Measurements from ENCODE around the gene LAMB4. TPM values are rescaled to one million over a fixed set of nuclear protein-coding genes. Genes with fewer than 3 reads are reported as not detected.

The LAMB4 gene
- polyA plus RNA-seq, 2 of the 4 experiments (the other 2 are of a cell fraction): 0.13 to 0.19 TPM

DNA sequence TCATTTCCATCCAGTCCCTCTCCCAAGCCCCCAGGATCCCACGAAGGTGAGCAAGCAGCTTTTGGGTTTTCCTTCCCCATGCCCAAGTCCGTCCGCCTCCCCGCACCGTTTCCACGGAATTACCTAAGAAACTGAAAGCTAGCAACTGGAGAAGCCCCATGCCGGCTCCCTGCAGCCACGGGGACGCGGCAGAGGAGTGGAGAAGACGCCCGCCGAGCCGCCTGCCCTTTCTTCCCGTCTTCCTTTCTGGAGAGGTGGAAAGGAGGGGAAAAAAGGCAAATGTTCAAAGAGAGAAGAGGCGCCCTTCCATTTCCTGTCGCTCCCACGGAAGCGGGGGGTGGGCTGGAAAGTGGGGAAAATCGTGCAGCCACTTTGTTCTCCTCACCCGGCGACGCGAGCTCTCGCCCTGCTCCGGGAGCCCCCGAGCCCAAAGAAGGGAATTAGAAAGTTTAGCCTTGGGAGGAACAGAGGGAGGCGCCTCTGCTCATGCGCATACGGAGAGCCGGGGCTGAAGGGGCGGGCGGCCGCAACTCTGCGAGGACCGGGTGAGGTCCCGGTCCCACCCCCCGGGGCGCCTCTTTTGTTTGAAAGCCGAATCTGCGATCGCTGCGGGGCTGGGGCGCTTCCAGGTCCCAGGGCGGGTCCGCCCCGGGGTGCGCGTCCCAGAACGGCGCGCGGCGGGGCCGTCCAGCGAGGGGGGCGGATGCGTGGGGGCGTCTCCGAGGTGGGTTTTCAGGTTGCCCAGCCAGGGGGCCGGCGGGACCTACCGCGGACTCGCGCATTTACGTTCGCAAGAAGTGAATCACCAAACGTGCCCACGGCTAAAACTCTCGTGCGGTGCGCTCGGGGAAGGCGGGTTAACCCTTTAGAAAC is 127.2 kb downstream of the LAMB4 start, which contains the start of gene LAMB1 (continued):
- TF ChIP-seq, protein P1, sequence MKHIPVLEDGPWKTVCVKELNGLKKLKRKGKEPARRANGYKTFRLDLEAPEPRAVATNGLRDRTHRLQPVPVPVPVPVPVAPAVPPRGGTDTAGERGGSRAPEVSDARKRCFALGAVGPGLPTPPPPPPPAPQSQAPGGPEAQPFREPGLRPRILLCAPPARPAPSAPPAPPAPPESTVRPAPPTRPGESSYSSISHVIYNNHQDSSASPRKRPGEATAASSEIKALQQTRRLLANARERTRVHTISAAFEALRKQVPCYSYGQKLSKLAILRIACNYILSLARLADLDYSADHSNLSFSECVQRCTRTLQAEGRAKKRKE (CRISPR knock-in tag; IDR thresholded peaks at IDR 0.05; ENCODE audit: low read depth): no peak
- TF ChIP-seq RCOR1 (IDR thresholded peaks at IDR 0.05; ENCODE audit: low read depth, low read length) (no peak), POLR2AphosphoS2 (conservative IDR thresholded peaks at IDR 0.05; ENCODE audit: low read length) (no peak), EHF (CRISPR knock-in tag; IDR thresholded peaks at IDR 0.05) (no peak), HOXB5 (CRISPR knock-in tag; IDR thresholded peaks at IDR 0.05) (no peak), ZNF302 (CRISPR knock-in tag; IDR thresholded peaks at IDR 0.05) (no peak), CEBPB (IDR thresholded peaks at IDR 0.05) (0 out of 4 replicates have a peak, but pooled peaks of 1 of the 2 experiments have one; percentile 18), KDM1A (IDR thresholded peaks at IDR 0.05; ENCODE audit: low read depth) (no peak), SREBF2 (IDR thresholded peaks at IDR 0.05) (no peak), CHD2 (IDR thresholded peaks at IDR 0.05; ENCODE audit: low read length, partially characterized antibody) (no peak), ZC3H11A (IDR thresholded peaks at IDR 0.05) (no peak), MAFK (IDR thresholded peaks at IDR 0.05; ENCODE audit: partially characterized antibody) (no peak), EP300 (IDR thresholded peaks at IDR 0.05) (peak in 1 of 2 experiments; percentile 59; a peak in 2 of 5 replicates), MYC (IDR thresholded peaks at IDR 0.05; ENCODE audit: borderline replicate concordance, low read length) (no peak)
- TF ChIP-seq, protein P2, sequence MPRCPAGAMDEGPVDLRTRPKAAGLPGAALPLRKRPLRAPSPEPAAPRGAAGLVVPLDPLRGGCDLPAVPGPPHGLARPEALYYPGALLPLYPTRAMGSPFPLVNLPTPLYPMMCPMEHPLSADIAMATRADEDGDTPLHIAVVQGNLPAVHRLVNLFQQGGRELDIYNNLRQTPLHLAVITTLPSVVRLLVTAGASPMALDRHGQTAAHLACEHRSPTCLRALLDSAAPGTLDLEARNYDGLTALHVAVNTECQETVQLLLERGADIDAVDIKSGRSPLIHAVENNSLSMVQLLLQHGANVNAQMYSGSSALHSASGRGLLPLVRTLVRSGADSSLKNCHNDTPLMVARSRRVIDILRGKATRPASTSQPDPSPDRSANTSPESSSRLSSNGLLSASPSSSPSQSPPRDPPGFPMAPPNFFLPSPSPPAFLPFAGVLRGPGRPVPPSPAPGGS (IDR thresholded peaks at IDR 0.05): peak; percentile 69; the same call in 1 of the 3 replicates
- TF ChIP-seq, protein P3, sequence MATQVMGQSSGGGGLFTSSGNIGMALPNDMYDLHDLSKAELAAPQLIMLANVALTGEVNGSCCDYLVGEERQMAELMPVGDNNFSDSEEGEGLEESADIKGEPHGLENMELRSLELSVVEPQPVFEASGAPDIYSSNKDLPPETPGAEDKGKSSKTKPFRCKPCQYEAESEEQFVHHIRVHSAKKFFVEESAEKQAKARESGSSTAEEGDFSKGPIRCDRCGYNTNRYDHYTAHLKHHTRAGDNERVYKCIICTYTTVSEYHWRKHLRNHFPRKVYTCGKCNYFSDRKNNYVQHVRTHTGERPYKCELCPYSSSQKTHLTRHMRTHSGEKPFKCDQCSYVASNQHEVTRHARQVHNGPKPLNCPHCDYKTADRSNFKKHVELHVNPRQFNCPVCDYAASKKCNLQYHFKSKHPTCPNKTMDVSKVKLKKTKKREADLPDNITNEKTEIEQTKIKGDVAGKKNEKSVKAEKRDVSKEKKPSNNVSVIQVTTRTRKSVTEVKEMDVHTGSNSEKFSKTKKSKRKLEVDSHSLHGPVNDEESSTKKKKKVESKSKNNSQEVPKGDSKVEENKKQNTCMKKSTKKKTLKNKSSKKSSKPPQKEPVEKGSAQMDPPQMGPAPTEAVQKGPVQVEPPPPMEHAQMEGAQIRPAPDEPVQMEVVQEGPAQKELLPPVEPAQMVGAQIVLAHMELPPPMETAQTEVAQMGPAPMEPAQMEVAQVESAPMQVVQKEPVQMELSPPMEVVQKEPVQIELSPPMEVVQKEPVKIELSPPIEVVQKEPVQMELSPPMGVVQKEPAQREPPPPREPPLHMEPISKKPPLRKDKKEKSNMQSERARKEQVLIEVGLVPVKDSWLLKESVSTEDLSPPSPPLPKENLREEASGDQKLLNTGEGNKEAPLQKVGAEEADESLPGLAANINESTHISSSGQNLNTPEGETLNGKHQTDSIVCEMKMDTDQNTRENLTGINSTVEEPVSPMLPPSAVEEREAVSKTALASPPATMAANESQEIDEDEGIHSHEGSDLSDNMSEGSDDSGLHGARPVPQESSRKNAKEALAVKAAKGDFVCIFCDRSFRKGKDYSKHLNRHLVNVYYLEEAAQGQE (IDR thresholded peaks at IDR 0.05): no peak
- TF ChIP-seq, protein P4, sequence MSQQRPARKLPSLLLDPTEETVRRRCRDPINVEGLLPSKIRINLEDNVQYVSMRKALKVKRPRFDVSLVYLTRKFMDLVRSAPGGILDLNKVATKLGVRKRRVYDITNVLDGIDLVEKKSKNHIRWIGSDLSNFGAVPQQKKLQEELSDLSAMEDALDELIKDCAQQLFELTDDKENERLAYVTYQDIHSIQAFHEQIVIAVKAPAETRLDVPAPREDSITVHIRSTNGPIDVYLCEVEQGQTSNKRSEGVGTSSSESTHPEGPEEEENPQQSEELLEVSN (IDR thresholded peaks at IDR 0.05; ENCODE audit: borderline replicate concordance, low read depth): peak; percentile 39; the same call in 1 of the 2 replicates

DNA sequence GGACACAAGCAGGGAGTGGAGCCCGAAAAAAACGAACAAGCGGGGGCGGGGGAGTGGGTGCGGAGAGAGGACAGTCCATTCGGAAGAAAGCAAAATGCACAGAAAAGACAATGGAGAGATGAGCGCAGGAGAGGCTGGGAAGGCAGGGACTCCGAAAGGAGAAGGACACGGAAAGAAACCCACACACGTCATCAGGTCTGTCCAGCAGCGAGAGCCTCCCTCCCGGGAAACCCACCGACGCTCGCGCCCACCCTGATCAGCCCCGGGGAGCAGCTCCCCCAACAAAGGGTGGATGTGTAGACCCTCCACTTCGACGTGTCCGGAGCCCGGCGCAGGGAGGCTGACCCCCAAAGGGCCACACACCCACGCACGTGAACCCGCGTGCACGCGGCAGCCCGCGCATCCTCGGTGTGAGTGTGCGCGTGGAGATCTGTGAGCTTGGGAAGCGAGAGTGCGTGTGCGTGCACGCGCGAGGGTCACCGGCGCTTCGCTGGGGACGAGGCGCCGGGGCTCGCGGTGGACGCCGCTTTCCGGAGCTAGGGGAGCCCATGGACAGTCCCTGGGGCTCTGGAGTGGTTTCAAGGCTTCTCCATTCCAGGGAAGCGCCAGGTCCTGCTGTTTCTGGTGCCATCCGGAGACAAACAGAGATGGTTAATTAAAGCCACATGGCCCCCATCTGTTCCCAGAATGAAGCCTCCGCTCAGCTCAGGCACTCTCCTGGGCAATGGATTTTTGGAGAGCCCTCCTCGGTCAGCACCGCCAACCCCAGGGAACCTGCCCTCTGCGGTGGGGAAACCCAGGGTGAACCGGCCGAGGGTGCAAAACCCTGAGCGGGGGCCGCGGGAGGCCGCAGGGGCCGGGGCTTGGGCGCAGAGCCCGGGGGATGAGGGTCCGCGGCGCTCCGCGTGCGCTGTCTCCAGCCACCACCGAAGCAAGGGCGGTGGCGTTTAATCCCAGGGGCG is 128.1 kb downstream of the LAMB4 start:
- ATAC-seq: peak; percentile 30 to 53
- ChIA-PET CTCF (interaction anchor here (0.7 to 5.6 kb wide), 19 partner anchors 10 to 495 kb away, joined by 3 to 46 read pairs (median 5); no protein-coding TSS in a partner anchor), POLR2A (interaction anchor here (1.0 to 4.2 kb wide), 5 partner anchors 10 to 259 kb away, joined by 3 to 29 read pairs (median 5); no protein-coding TSS in a partner anchor)
- TF ChIP-seq MYC (IDR thresholded peaks at IDR 0.05; ENCODE audit: borderline replicate concordance, low read length) (peak; percentile 23; the same call in 1 of the 2 replicates), SREBF2 (IDR thresholded peaks at IDR 0.05) (no peak), CHD2 (IDR thresholded peaks at IDR 0.05; ENCODE audit: low read length, partially characterized antibody) (no peak), HDAC2 (IDR thresholded peaks at IDR 0.05) (peak; percentile 77), ESRRA (IDR thresholded peaks at IDR 0.05; ENCODE audit: borderline replicate concordance, low read length) (no peak), ZFP36 (IDR thresholded peaks at IDR 0.05; ENCODE audit: borderline replicate concordance, partially characterized antibody) (no peak), GATA3 (IDR thresholded peaks at IDR 0.05; ENCODE audit: borderline replicate concordance) (peak; percentile 5; the same call in 1 of the 2 replicates), CBX2 (IDR thresholded peaks at IDR 0.05; ENCODE audit: borderline replicate concordance, low read depth) (no peak), RFX5 (IDR thresholded peaks at IDR 0.05) (no peak)
- TF ChIP-seq, protein P5, sequence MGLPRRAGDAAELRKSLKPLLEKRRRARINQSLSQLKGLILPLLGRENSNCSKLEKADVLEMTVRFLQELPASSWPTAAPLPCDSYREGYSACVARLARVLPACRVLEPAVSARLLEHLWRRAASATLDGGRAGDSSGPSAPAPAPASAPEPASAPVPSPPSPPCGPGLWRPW (IDR thresholded peaks at IDR 0.05): no peak
- TF ChIP-seq, protein P6, sequence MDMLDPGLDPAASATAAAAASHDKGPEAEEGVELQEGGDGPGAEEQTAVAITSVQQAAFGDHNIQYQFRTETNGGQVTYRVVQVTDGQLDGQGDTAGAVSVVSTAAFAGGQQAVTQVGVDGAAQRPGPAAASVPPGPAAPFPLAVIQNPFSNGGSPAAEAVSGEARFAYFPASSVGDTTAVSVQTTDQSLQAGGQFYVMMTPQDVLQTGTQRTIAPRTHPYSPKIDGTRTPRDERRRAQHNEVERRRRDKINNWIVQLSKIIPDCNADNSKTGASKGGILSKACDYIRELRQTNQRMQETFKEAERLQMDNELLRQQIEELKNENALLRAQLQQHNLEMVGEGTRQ (IDR thresholded peaks at IDR 0.05): no peak
- TF ChIP-seq, protein P7, sequence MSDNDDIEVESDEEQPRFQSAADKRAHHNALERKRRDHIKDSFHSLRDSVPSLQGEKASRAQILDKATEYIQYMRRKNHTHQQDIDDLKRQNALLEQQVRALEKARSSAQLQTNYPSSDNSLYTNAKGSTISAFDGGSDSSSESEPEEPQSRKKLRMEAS (IDR thresholded peaks at IDR 0.05): peak; percentile 71
- TF ChIP-seq, protein P4 (IDR thresholded peaks at IDR 0.05; ENCODE audit: borderline replicate concordance, low read depth): peak; percentile 35; the same call in 1 of the 2 replicates
- Histone ChIP-seq H3K4me1 (peaks cover 67% of the 10 kb centered on the region), H3K9me3 (no peaks in the 10 kb centered on the region), H3K4me3 (peak overlapping the region; percentile 60), H3K27ac (peak overlapping the region; percentile 86 to 94), H3K4me2 (peak overlapping the region; percentile 93)
- FAIRE-seq: no peak
- WGBS (ENCODE audit: missing lambda C conversion rate): 1% methylated on average over 57 of the region's 75 CpGs
- DNase-seq (ENCODE audit: low read depth in 1 of 2, low spot score in 1 of 2): no peak

All from A549 (cell line).